ENCODE measurements around the gene MUC22. TPM values are rescaled to one million over a fixed set of nuclear protein-coding genes. Genes with fewer than 3 reads are reported as not detected.
A peak's percentile ranks its signal among the peaks of the same experiment; 100 is the strongest.

MUC22 gene
- total RNA-seq, 6 experiments from 2014 or later: not detected

GRCh38 chr6:31076611-31077010, 66.3 kb downstream of the MUC22 start:
- Histone ChIP-seq H3K27ac (no peak overlapping the region), H3K9me3 (no peaks in the 10 kb centered on the region)
- DNase-seq: no peak

GRCh38 chr6:31079656-31080261, 69.5 kb downstream of the MUC22 start:
- H3K9me3 ChIP-seq: no peaks in the 10 kb centered on the region
- WGBS (ENCODE audit: insufficient coverage, low coverage, low lambda C conversion rate, missing lambda C conversion rate): 24% methylated on average over 15 of the region's 22 CpGs
- no peak for TF ChIP-seq POLR2A (IDR thresholded peaks at IDR 0.05)
- TF ChIP-seq CTCF (IDR thresholded peaks at IDR 0.05): peak; percentile 60 to 83 (median 76)
- H3K27me3 ChIP-seq: no peaks in the 10 kb centered on the region
- no peaks in the 10 kb centered on the region for H3K36me3 ChIP-seq
- H3K4me3 ChIP-seq: no peak overlapping the region
- no peak overlapping the region for H3K27ac ChIP-seq
- H3K4me1 ChIP-seq: no peaks in the 10 kb centered on the region
- peak; percentile 81 to 88 (median 86) for ATAC-seq
- peak in 1 of 3 donors; percentile 46 for DNase-seq
- intact Hi-C loops (cut with DNase I): no loop called here

More at GRCh38 chr6:31076611-31077010, 66.3 kb downstream of the MUC22 start:
- no peak for ATAC-seq
- WGBS (ENCODE audit: insufficient coverage, low coverage, low lambda C conversion rate, missing lambda C conversion rate): 79% methylated on average over 4 of the region's 4 CpGs
- H3K27me3 ChIP-seq: no peaks in the 10 kb centered on the region
- peaks cover 0 to 6% (median 0%) of the 10 kb centered on the region in 4 donors for H3K4me1 ChIP-seq
- H3K36me3 ChIP-seq: no peaks in the 10 kb centered on the region
- TF ChIP-seq CTCF (IDR thresholded peaks at IDR 0.05): no peak
- TF ChIP-seq POLR2A (IDR thresholded peaks at IDR 0.05): no peak
- intact Hi-C loops (cut with DNase I): no loop called here
- H3K4me3 ChIP-seq: no peak overlapping the region

GRCh38 chr6:31081872-31082271, 71.6 kb downstream of the MUC22 start:
- intact Hi-C loops (cut with DNase I): no loop called here
- DNase-seq: no peak
- TF ChIP-seq POLR2A (IDR thresholded peaks at IDR 0.05): no peak
- no peak for TF ChIP-seq CTCF (IDR thresholded peaks at IDR 0.05)

GRCh38 chr6:31083742-31084354, 73.6 kb downstream of the MUC22 start:
- no peak overlapping the region for H3K4me3 ChIP-seq
- WGBS (ENCODE audit: insufficient coverage, low coverage, low lambda C conversion rate, missing lambda C conversion rate): 48% methylated on average over 7 of the region's 8 CpGs
- intact Hi-C loops (cut with DNase I): no loop called here
- DNase-seq (no peak), ATAC-seq (peak in 2 of 4 donors; percentile 23 to 27)
- TF ChIP-seq CTCF (IDR thresholded peaks at IDR 0.05) (peak in 3 of 4 donors; percentile 20 to 34 (median 29)), POLR2A (IDR thresholded peaks at IDR 0.05) (no peak)
- H3K27ac ChIP-seq: no peak overlapping the region
- H3K27me3 ChIP-seq: no peaks in the 10 kb centered on the region
- H3K36me3 ChIP-seq: no peaks in the 10 kb centered on the region
- peaks cover 0 to 4% (median 0%) of the 10 kb centered on the region in 4 donors for H3K4me1 ChIP-seq
- no peaks in the 10 kb centered on the region for H3K9me3 ChIP-seq

More at GRCh38 chr6:31081872-31082271, 71.6 kb downstream of the MUC22 start:
- no peaks in the 10 kb centered on the region for H3K4me1 ChIP-seq
- H3K27me3 ChIP-seq: no peaks in the 10 kb centered on the region
- no peak overlapping the region for H3K27ac ChIP-seq
- no peak for ATAC-seq
- no peak overlapping the region for H3K4me3 ChIP-seq
- H3K36me3 ChIP-seq: no peaks in the 10 kb centered on the region
- H3K9me3 ChIP-seq: no peaks in the 10 kb centered on the region
- WGBS (ENCODE audit: insufficient coverage, low coverage, low lambda C conversion rate, missing lambda C conversion rate): 76% methylated on average over 4 of the region's 6 CpGs

Small RNA genes lying within 50 kb of the gene (small RNA-seq; reads per million reads assigned to genes)
- 0 reads per million in 2 experiments for gene RNU6-1133P

Other genes with a start within 250 kb of the MUC22 start
- gene DDR1, start 126.0 kb upstream of the MUC22 start, total RNA-seq: 1 to 10 TPM; 3.2 to 9.9 (median 5.0) TPM
- gene GTF2H4, start 102.3 kb upstream of the MUC22 start, total RNA-seq: 10 to 100 TPM in 4 of 6 experiments, 1 to 10 TPM in 2; 3.6 to 21.1 (median 17.3) TPM
- gene VARS2, start 96.2 kb upstream of the MUC22 start, total RNA-seq: 10 to 100 TPM; 21.5 to 36.1 (median 25.9) TPM
- not detected for gene SFTA2, start 78.3 kb upstream of the MUC22 start, total RNA-seq
- not detected for gene MUCL3, start 69.5 kb upstream of the MUC22 start, total RNA-seq
- under 1 TPM in 1 of 6 experiments, not detected in 5; 0.11 TPM for gene MUC21, start 26.8 kb upstream of the MUC22 start, total RNA-seq
- gene C6orf15, start 102.1 kb downstream of the MUC22 start, total RNA-seq: not detected
- gene PSORS1C1, start 104.3 kb downstream of the MUC22 start, total RNA-seq: under 1 TPM in 2 of 6 experiments, not detected in 4; 0.07 to 0.42 TPM
- gene CDSN, start 110.0 kb downstream of the MUC22 start, total RNA-seq: not detected
- not detected for gene PSORS1C2, start 128.6 kb downstream of the MUC22 start, total RNA-seq
- 1 to 10 TPM; 6.0 to 9.1 (median 8.0) TPM for gene CCHCR1, start 147.3 kb downstream of the MUC22 start, total RNA-seq
- 1 to 10 TPM in 4 of 6 experiments, under 1 TPM in 2; 0.42 to 4.4 (median 1.3) TPM for gene TCF19, start 148.1 kb downstream of the MUC22 start, total RNA-seq
- gene POU5F1, start 160.2 kb downstream of the MUC22 start, total RNA-seq: 1 to 10 TPM in 5 of 6 experiments, under 1 TPM in 1; 0.71 to 3.8 (median 2.6) TPM